ENCODE measurements around the gene DBP.
"Not testable (repeated sequence)": the region's sequence is repeated elsewhere in the genome, so short reads cannot be mapped to it uniquely, and the experiment has no call there.

The DBP gene, protein sequence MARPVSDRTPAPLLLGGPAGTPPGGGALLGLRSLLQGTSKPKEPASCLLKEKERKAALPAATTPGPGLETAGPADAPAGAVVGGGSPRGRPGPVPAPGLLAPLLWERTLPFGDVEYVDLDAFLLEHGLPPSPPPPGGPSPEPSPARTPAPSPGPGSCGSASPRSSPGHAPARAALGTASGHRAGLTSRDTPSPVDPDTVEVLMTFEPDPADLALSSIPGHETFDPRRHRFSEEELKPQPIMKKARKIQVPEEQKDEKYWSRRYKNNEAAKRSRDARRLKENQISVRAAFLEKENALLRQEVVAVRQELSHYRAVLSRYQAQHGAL

GRCh38 chr19:48636859-48637448 lies at the start of gene DBP:
Gene DBP (minus strand): TSS chr19:48637379. CDS start chr19:48636994, 385 bp downstream.
- no peak for DNase-seq (ENCODE audit: extremely low read depth in 1 of 2, low read depth in 1 of 2)

- DNase-seq (ENCODE audit: extremely low read depth in 1 of 2, low read depth in 1 of 2), result not testable (repeated sequence)
These were observed 49.5 kb upstream of the DBP start for GRCh38 chr19:48686637-48687036.

GRCh38 chr19:48686088-48686487 lies 48.9 kb upstream of the DBP start:
- no peak for DNase-seq (ENCODE audit: extremely low read depth in 1 of 2, low read depth in 1 of 2)

- DNase-seq (ENCODE audit: extremely low read depth in 1 of 2, low read depth in 1 of 2), result no peak
These were observed 48.4 kb upstream of the DBP start for GRCh38 chr19:48685583-48685982.

GRCh38 chr19:48683349-48683748 lies 46.2 kb upstream of the DBP start:
- DNase-seq (ENCODE audit: extremely low read depth in 1 of 2, low read depth in 1 of 2), result no peak

- DNase-seq (ENCODE audit: extremely low read depth in 1 of 2, low read depth in 1 of 2), result no peak
These were observed 43.9 kb upstream of the DBP start for GRCh38 chr19:48681127-48681470.

DNA sequence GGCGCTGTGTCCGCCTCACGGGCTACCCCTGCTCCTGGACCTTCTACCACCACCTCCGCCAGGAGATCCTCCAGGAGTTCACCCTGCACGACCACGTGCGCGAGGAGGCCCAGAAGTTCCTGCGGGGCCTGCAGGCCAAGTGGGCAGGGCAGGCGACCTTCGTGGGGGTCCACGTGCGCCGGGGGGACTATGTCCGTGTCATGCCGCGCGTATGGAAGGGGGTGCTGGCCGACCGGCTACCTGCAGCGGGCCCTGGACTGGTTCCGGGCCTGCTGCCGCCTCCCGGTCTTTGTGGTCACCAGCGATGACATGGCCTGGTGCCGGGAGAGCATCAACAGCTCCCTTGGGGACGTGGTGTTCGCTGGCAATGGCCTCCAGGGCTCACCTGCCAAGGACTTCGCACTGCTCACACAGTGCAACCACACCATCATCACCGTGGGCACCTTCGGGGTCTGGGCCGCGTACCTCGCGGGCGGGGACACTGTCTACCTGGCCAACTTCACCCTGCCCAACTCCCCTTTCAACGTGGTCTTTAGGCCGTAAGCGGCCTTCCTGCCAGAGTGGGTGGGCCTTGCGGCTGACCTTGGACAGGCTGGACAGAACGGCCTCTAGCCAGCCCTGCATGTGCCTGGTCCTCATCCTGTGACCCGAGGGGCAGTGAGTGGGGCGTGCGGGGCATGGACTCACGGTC lies 43.4 kb upstream of the DBP start:
- DNase-seq (ENCODE audit: extremely low read depth in 1 of 2, low read depth in 1 of 2), result no peak

DNA sequence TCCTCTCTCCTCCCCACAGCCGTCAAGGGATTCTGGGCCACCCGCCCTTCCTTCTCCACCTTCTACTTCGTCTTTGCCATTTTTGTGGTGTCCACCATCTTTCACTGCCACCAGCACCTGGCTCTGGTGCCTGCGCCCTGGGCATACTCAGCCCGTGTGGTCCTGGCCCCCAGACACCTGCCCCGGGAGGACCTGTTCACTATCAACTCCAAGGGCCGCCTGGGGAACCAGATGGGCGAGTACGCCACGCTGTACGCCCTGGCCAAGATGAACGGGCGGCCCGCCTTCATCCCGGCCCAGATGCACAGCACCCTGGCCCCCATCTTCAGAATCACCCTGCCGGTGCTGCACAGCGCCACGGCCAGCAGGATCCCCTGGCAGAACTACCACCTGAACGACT lies 42.8 kb upstream of the DBP start:
- not testable (repeated sequence) for DNase-seq (ENCODE audit: extremely low read depth in 1 of 2, low read depth in 1 of 2)

GRCh38 chr19:48678201-48678600 lies 41.0 kb upstream of the DBP start:
- DNase-seq (ENCODE audit: extremely low read depth in 1 of 2, low read depth in 1 of 2), result no peak

- DNase-seq (ENCODE audit: extremely low read depth in 1 of 2, low read depth in 1 of 2), result no peak
These were observed 39.7 kb upstream of the DBP start for GRCh38 chr19:48676887-48677286.

- DNase-seq (ENCODE audit: extremely low read depth in 1 of 2, low read depth in 1 of 2), result no peak
These were observed 39.3 kb upstream of the DBP start for GRCh38 chr19:48676487-48676886.

DNA sequence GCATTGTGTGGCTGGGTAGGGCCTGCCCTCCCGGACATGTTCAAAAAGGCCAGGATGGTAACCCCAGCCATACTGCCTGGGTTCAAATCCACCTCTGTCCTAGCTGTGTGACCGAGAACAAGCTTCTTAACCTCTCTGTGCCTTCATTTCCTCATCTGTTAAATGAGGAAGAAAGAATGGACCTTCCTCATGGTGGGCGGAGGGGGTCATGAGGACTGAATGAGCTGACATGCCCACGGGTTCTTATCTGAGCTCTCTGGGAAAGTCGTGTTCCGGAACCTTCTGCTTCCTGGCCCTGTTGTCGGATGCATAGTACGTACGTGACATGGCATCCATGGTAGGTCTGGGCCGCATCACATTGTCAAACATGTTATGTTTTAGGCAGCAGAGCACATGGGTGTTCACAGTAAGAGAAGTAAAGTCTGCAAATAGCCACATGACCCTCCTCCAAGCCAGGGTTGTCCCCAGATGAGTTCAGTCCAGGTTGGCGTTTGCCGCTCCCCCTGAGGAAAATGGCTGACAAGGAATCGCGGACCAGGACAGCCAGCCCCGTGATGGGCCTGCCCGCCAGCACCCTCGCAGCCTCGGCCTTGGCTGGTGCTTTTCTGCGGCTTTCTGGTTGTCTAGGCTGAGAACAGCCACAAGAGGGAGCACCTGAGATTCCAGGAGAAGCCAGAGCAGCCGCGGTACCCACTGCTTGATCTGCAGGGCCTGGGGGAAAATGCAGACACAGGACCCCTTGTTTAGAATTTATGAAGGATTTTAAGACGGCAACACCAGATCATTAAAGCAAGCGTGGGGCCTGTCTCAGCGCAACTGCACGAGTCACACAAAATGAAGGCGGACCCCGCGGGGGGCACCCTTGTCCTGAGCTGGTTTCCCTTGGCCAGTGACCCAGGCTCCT lies 38.0 kb upstream of the DBP start:
- peak; percentile 46 to 56 for DNase-seq (ENCODE audit: extremely low read depth in 1 of 2, low read depth in 1 of 2)

- no peak for DNase-seq (ENCODE audit: extremely low read depth in 1 of 2, low read depth in 1 of 2)
These were observed 37.1 kb upstream of the DBP start for GRCh38 chr19:48674216-48674809.

DNA sequence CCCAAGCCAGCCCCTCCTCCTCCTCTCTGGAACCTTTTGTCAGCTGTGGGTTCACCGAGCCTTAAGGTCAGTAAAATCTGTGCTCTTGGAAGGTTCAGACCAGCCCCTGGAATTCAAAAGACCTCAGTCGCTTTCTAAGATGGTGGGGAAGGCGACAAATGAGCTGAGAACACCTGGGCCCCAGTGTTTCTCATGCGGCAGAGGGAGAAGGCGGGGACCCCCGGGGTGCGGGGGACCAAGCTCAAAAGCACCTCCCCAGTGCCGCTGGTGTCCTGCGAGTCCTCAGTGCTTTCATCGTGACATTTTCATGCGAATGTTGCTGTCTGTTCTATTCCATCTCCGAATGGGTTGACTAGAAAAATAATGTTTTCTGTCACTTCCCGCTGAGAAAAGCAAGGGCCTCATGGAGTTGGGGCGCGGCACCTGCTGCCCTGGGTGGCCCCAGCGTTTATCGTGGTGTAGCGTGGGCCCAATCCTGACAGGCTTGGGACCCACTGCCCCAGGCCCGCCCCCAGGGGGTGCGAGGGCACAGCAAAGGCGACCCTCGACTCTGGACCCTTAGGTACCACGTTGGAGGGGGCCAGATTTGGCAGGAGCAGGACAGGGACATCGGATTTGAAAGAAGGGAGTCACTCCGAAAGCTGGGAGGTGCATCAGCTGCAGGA lies 36.4 kb upstream of the DBP start:
- no peak for DNase-seq (ENCODE audit: extremely low read depth in 1 of 2, low read depth in 1 of 2)

- no peak for DNase-seq (ENCODE audit: extremely low read depth in 1 of 2, low read depth in 1 of 2)
These were observed 35.8 kb upstream of the DBP start, which contains the start of gene NTN5 for GRCh38 chr19:48672994-48673393. Gene NTN5 (minus strand): TSS chr19:48673017. CDS start chr19:48670986, 2,031 bp downstream.

DNA sequence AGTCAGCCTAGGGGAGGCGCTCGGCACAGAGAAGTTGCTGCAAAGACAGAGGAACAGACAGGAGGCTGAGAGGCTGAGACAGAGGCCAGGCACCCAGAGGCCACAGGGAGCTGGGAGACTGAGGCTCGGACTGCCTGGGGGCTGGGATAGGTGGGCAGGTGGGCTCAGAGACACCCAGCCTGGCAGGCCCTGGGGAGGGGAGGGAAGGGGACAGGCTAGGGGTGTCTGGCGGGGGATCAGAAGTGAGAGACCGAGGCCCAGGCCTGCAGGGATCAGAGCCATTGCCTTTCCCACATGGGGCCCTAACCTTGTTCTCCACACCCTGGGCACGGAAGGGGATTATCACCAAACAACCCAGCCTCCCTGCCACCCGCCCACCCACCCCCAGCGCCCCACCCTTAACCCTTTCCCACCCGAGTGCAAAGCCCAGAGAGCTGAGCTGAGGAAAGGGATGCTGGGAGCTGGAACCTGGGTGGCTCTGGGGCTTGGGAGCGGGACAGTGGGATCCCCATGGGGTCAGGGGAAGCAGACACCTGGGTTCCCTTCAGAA lies 34.3 kb upstream of the DBP start:
- DNase-seq (ENCODE audit: extremely low read depth in 1 of 2, low read depth in 1 of 2), result no peak

GRCh38 chr19:48670699-48671445 lies 33.7 kb upstream of the DBP start:
- DNase-seq (ENCODE audit: extremely low read depth in 1 of 2, low read depth in 1 of 2), result no peak

DNA sequence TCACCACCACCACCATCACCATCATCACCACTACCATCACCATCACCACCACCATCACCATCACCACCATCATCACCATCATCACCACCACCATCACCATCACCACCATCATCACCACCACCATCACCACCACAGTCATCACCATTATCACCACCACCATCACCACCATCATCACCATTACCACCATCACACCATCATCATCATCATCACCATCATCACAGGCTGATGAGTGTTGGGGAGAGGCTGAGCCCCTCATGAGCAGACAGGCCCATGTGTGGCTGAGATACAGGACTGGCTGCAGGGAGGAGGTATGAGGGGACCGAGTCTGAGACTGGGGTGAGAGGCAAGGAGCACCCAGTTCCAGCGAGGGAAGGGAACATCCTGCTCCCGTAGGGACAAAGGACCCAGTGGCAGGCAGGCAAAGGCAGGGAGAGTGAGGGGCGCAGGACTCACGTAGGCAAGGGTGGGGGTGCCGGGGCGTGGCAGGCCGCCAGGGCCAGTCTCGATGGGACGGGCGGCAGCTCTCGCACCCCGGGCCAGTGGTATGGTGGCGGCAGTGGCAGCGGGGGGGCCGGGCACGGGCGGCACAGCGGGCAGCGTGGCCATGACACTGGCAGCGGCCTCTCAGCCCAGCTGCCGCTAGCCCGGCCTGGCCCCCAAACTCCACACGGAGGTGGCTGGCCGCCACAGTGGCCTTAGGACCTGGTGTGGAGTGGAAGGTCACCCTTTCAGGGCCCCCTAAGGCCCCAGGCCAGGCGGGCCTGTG lies 32.9 kb upstream of the DBP start:
- no peak for DNase-seq (ENCODE audit: extremely low read depth in 1 of 2, low read depth in 1 of 2)
